T-helper 22 cell (primary cell): ENCODE measurements around the gene TAF15.

Experiments
- DNase-seq: peaks from one replicate; pipeline ENCODE4 v3.0.0-alpha.2; 2020; ENCODE audit warnings: low read depth

The TAF15 gene

DNA sequence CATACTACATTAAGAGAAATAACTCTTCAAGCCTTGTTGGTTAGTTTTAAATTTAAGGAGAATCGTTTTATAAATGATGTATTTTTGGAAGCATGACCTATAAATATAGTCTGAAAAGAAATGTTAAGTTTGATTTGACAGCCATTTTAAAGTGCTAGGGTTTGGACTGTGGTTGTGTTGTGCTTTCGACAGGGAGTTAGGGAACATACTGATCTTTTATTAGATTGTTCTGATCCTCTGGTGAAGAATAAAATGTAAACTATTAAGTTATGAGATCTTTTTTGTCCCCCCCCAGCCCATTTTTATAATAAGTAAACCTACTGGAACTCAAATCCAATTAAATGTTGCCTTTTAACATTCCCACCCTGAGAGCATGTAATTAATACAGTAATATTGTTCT lies 12.0 kb downstream of the TAF15 start:
- no peak for DNase-seq

DNA sequence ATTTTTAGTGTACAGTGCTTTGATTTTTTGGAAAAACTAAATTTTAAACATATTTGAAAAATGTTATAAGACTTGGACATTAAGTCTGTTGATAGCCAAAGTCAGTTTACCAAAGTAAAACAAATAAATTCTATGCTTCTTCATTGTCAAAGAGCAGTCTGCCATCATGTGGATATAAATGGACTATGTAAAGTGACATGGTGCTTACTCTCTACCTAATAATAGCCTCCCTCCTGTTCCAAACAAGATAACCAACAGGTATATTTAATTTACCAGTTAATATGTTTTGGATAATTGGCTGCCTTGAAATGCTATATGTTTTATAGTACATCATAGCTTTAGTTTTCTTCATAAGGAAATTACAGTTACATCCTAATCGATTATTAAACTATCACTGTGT lies 15.9 kb downstream of the TAF15 start:
- no peak for DNase-seq

DNA sequence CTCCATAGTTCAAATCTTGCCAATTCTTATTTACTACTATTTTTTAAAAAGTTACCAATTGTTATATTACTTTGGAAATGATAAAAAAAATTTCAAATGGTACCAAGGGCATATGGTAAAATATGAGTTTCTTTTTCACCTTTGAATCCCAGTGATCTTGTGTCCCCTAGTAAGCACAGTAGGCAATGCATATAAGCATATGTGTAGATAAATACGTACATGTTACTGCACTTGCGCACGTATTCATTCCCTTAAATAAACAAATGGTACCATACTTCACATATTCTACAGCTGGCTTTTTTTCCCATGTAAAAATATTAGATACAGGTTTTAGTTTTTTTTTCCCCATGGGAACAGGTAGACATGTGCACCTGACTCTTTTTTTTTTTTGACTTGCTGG lies 31.8 kb downstream of the TAF15 start:
- DNase-seq = no peak

DNA sequence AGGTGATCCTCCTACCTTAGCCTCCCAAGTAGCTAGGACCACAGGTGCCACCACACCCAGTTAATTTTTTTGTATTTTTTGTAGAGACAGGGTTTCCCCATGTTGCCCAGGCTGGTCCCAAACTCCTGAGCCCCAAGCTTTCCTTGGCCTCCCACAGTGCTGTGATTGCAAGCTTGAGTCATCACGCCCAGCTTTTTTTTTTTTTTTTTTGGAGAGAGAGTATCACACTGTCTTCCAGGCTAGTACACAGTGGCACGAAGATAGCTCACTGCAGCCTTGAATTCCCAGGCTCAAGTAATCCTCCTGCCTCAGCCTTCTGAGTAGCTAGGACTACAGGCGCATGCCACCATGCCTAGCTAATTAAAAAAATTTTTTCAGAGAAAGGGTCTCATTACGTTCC lies 32.2 kb downstream of the TAF15 start:
- no peak for DNase-seq

DNA sequence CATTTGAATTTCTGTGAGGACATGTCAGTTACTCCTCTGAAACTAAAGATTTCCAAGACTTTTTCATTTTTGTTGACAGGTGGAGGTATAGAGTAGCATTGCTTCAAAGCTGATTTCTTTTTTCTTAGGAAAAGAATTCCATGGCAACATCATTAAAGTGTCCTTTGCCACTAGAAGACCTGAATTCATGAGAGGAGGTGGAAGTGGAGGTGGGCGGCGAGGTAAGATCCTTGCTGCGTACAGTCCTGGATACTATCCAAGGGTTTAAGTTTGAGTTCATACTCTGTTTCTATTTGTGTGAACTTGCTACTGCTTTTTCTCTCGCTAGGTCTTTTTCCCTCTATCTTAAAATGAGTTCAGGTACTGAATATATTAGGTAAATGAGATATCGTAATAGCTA lies 33.0 kb downstream of the TAF15 start:
- DNase-seq = no peak

DNA sequence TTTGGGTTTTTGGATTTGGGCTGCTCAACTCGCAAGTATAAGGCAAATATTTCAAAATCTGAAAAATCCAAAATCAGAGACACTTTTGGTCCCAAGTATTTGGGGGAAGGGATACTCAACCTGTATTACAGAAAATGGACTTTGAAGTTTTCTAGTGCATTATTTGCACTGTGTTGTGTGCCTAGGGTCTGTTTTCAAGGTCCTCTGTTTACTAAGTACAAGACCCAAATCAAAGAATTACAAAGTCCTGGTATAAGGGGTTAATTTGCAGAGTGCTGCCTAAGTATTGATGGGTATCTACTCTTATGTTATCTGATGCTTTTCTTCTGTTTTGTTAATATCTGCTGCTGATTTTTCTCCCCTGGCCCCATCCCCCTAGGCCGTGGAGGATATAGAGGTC lies 34.4 kb downstream of the TAF15 start:
- DNase-seq = no peak

DNA sequence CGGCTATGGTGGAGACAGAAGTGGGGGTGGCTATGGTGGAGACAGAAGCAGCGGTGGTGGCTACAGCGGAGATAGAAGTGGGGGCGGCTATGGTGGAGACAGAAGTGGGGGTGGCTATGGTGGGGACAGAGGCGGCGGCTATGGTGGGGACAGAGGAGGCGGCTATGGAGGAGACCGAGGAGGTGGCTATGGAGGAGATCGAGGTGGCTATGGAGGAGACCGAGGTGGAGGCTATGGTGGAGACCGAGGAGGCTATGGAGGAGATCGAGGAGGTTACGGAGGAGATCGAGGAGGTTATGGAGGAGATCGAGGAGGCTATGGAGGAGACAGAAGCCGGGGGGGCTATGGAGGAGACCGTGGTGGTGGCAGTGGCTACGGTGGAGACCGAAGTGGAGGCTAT lies 35.3 kb downstream of the TAF15 start:
- DNase-seq = no peak

DNA sequence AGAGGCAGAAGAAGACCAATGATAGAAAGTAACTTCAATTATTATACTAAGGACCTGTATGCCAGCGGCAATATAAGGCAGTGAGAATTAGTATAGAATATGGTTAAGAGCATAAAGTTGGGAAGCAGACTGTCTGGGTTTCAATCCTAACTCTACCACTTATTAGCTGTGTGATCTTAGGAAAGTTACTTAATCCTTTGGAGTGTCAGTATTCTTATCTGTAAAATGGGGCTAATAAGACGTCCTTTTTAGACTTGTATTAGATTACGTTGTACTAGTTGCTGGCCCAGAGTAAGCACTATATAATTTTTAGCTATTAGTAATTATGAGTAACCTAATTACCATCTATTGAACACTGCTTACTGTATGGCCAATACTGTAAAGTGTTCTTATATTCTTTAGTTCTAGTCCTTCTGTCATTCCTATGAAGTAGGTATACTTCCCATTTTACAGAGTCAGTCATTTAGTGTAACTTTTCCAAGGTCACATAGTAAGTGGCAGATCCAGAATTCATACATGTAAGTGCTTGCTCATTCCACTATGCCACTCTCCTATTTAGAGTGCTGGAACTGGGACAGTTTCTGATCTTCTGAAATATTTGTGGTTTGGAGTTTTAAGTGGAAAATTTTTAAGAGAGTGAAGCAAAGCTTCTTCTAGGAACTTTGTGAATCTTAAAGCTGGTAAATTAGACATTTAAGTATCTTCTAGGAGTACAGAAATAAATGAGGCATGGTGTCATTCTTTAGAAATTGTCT lies 36.9 kb downstream of the TAF15 start:
- DNase-seq = no peak

DNA sequence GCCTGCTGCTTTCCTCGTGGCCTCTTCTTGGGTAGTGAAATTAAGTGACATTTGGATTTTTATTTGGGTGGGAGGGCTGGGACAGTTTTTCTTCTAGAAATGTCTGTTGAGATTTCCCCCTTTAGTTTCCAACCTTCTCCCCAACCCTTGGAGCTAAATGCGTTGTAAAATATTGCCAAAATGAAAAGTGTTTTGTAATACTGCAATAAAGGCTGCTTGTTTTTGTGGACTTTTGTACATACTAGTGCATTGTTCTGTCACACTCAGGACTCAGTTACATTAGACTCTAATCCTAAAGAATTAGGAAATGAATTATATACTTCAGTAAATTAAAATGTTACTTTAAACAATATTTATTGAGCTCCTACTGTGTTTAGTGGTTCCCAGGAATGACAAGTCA lies 37.7 kb downstream of the TAF15 start:
- DNase-seq = no peak

DNA sequence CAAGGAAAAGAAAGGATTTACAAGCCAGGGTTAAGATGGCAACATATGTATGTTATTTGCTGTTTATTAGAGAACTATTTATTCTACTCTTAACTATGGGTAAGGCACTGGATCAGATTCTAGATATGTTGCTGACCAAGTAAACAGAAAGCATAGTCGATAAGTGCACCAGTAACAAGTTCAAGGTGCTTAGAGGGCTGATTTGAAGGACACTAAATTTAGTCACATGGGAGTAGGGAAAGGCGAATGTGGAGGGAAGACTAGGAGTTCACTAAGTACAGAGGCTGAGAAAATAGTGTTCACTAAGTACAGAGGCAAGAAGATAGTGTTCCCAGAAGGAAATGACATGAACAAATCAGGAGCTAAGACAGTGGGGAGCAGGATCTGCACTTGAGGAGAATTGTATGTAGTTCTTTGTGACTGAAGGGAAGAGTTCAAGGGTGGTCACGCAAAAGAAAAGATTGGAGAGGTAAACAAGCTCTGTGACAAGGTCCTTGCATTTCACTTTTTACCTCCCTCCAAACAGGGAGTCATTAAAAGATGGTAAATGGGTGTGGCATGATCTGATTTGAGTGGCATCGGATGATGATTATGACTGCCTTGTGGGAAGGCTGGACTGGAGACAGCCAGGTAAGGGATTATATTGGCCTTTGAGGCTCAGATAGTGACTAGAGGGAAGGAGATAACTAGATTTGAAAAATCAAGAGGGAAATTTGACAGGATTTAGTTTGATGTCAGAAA lies 38.5 kb downstream of the TAF15 start:
- DNase-seq = no peak

DNA sequence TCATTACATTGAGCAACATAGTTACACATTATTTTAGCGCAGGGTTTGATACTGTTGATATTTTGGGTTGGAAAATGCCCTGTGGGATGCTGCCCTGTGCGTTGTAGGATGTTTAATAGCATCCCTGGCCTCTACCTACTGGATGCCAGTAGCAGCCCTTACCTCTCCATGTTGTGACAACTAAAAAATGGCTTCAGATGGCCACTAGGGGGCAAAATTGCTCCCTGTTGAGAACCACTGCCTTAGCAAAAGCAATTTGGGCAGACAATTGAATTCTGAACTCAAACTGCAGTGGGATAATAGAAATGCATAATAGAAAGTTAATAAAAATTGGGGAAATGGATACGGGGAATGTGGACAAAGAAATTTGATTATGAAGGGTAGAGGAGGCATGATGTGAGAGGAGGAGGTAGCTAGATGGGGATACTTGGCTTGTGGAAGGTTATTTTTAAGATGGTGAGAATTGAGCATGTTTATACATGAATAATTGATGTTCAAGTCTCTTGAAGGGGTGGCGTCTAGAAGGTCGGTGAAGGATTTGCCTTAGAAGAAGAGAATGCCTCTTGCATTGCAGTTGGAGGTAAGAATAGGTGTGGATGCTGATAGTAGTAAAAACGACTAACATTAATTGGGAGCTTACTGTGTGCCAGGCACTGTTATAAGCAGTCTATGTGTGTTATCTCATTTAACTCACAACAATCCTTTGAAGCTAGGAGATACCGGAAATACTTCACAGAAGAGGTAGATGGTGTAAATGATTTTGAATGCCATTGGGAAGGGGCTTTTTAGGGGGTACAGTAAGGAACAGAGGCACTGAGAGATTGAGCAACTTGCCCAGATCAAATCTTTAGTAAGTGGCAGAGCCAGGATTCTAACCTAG lies 40.4 kb downstream of the TAF15 start:
- no peak for DNase-seq

DNA sequence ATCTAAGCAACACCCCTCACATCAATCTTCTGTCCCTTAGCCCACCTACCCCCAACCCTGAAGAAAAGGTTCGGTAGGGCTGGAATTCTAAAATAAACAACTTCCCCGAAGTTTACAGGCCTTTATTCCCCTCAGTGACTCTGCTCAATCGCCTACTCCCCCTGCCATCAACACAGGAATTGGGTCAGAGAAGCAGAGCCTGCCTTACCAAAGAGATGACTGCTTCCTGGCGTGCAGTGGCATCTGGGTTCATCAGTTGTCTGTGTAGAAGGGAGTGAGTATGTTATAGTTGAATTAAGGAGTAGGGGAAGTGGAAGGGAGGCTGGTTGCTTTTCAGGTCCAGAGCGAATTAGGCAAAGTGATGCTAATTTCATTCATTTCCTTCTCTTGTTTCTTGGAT lies 46.7 kb downstream of the TAF15 start:
- DNase-seq = no peak

DNA sequence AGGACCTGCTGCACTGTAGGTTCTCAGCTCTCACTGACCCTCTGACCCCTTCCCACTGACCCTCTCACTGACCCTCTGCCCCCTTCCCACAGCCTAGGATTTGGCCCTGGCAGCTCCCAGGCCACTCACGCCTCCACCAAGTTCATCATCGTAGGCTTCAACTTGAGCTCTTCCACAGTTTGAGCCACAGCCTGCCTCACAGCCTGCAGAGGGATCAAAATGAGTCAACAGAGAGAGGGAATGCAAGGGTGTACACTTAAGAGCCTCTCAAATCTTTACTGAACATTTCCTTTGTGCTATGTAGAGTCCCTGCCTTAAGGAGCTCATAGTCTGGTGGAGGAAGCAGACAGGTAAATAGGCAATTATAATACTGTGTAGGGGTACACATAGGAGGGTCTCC lies 47.3 kb downstream of the TAF15 start:
- no peak for DNase-seq

DNA sequence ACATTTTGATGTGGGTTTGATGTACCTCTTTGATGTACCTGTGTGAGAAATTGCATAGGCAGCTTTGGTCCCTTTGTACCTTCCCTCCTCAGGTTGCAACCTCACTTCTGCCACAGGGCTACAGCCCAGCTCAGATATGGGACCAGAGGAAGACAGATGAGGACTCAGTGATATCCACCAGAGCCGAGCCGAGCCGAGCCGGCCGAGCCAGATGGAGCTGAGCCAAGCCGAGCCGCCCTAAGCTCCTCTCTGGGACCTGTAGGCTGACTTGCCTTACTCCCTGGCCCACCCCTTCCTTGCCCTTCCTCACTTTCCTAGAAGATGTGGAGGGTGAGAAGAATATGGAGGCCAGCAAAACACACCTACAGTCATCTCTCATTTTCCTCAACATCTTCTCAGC lies 55.6 kb downstream of the TAF15 start:
- DNase-seq = no peak

DNA sequence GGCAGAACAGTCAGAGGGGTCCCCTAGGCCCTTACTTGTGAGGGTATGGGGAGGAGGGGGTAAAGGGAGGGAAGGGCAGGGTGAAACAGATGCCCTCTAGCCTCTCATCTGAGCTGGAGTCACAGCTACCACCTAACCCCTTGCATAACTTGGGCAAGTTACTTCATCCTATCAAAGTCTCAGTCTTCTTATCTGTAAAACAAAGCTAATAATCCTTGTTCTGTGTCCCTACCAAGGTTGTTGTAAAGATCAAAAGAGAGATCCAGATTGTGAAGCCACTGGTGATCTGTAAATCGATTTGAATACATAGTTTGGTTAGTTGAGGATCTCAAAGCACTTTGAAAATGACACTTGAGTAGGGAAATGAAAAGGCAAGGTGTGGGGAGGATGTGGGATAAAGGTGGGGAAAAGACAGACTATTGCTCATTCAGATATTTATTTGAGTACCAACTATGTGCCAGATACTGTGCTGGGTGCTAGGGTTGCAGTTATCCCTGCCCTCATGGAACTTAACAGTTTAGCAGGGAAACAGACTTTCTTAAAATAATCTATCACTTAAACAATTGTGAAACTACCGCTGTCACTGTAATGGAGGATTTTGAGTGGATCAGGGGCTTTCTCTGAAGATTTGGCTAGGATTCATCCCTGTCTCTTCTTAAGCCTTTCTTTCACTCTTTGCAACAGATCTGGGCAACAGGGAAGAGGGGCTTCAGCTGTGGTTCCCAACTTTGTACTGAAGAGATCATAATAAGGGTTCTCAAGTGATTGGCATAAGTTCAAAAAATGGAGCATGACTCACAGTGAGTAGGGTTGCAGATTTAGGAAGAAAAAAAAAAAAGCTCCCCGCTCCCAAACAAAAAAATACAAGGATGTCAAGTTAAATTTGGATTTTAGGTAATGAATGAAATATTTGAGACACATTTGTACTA lies 56.4 kb downstream of the TAF15 start:
- no peak for DNase-seq

DNA sequence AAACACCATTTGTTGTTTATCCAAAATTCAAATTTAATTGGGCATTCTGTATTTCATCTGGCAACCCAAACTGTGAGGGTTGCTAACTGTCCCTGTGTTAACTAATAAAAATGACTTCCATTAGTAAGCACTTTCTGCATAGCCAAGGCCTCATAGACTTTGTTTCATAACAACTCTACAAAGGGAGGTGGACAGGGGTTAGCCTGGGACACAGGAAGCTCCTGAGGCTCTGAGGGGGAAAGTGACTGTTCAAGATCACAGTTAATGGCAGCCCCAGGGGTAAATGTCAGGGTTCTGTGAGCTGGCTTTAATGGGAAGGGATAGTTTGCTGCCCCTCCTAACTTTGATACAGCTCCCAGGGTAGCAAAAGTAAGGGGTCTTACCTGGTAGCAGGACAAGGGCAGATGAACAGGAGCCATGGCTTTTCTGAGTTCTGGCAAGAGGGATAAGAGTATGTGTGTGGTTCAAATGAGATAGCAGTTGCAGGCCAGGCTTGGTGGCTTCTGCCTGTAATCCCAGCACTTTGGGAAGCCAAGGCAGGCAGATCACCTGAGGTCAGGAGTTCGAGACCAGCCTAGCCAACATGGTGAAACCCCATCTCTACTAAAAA lies 57.2 kb downstream of the TAF15 start:
- DNase-seq = no peak

DNA sequence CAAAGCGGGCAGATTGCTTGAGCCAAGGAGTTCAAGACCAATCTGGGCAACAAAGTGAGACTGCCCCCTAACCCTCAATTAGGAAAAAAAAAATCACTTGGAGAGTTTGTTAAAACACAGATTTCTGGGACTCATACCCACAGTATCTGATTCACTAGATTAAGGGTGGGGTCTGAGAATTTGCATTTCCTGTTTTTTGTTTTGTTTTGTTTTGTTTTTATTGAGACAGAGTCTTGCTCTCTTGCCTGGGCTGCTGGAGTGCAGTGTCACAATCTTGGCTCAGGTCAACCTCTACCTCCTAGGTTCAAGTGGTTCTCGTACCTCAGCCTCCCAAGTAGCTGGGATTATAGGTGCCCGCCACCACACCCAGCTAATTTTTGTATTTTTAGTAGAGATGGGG lies 58.3 kb downstream of the TAF15 start:
- no peak for DNase-seq

DNA sequence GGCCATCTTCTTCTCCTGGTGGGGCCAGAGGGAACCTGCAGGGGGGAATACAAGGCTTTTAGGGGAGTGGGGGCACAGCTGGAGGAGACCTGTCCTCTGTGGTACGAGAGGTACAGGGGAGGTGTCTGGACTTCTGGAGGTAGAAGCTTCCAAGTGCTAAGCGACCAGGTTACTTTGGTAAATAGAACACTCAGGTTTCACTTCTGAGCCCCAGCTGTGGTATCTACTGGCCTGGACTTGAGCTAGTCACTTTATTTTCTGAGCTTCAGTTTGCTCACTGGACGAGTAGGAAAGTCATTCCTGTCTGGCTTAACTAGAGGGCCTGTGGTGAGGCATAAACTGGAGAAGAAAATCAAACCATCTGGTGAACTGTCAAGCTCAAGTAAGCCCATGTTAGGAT lies 59.5 kb downstream of the TAF15 start, which contains the start of gene HEATR9:
Gene HEATR9 (minus strand): TSS at position 155 of the 400 bp plus-strand sequence. CDS start 149 bp downstream, at position 6.
- no peak for DNase-seq

DNA sequence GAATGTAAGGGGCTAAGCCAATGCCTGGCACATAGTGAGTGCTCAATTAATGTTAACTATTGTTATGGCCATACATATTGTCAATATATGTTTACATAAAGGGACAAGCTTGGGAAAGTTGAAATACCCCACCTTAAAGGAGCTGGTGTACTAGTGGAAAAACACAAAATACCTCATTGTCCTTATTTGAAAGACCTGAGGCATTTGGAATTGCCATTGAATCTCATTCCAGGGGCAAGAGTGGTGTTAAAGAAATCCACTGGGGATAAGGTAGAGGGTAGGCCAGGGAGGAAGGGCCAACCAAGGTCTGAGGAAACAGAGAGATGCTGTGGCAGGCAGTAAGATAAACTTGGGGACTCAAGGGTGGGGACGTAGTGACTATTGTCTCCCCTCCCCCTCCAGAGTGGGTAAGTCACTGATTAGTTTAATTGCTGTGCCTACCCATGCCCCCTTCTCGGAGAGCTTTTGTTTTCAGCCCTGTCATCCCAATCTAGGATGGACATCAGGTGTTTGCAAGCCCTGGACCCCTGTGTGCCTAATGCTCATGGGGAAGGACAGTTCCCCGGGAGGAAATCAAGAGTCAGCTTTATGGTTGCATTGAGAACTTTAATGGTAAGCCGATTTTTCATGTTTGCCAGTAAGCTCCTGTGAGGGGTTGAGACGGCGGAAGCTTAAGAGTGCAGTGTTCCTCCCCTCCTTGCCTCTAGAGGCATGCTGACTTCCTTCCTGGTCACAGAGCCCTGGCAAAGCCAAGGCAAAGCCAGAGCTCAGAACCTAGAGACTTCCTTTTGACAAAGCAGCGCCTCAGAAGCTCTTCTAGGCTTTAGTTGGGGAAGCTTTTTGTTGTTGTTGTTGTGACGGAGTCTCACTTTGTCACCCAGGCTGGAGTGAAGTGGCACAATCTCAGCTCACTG lies 61.9 kb downstream of the TAF15 start:
- DNase-seq = no peak
